Measurements from ENCODE around the gene TOPAZ1. TPM values are rescaled to one million over a fixed set of nuclear protein-coding genes. Genes with fewer than 3 reads are reported as not detected.

The TOPAZ1 gene
- total and polyA plus RNA-seq, 7 donors: not detected

DNA sequence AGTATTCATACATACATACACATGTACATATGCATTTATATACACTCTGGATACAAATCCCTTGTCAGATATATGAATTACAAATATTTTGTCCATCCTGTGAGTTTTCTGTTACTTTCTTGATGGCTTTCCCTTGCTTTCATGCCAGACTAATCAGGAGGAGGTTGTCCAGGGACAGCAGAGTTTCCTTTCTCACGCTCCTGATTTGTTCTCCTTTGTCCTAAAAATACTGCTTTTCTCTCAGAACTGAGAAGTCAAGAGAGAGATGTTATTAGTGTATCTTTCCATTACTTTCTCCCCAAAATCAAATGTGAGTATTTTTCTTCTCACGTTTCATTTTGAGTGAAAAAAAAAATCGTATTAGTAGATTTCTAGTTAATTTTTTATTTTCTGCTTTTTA, 84.8 kb downstream of the TOPAZ1 start:
- TF ChIP-seq POLR2AphosphoS5 (IDR thresholded peaks at IDR 0.05) (no peak), CTCF (IDR thresholded peaks at IDR 0.05) (no peak), POLR2A (IDR thresholded peaks at IDR 0.05) (no peak), EP300 (IDR thresholded peaks at IDR 0.05) (no peak)
- WGBS, 2 donors: 84 to 86% methylated on average over 3 of the region's 3 CpGs
- Histone ChIP-seq H3K4me3 (no peak overlapping the region), H3K27ac (no peak overlapping the region), H3K9me3 (no peaks in the 10 kb centered on the region), H3K27me3 (no peaks in the 10 kb centered on the region), H3K36me3 (no peaks in the 10 kb centered on the region), H3K4me1 (no peaks in the 10 kb centered on the region)
- intact Hi-C loops (cut with DNase I): no loop called here
- DNase-seq: no peak

DNA sequence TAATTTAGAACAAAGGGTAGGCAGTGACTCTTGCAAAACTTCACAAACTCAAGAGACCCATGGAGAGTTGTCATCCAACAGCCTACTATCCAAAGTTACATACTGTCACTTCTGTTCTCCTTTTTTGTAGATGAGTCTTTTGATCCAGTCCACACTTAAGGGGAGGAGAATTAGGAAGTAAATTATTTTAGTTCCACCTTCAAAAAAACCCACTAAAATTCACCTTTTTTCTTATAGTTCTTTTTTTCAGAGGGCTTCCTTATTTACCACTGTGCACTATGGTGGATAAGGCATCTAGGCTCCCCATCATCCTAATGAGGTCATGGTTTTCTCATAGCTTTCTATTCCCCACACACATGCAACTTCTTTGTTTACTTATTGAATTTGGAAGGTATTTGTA, 88.3 kb downstream of the TOPAZ1 start:
- Histone ChIP-seq H3K36me3 (no peaks in the 10 kb centered on the region), H3K4me3 (no peak overlapping the region), H3K4me1 (no peaks in the 10 kb centered on the region), H3K27ac (no peak overlapping the region), H3K9me3 (no peaks in the 10 kb centered on the region), H3K27me3 (no peaks in the 10 kb centered on the region)
- no peak for DNase-seq
- TF ChIP-seq POLR2AphosphoS5 (IDR thresholded peaks at IDR 0.05): no peak
- TF ChIP-seq EP300 (IDR thresholded peaks at IDR 0.05): no peak
- no peak for TF ChIP-seq POLR2A (IDR thresholded peaks at IDR 0.05)
- TF ChIP-seq CTCF (IDR thresholded peaks at IDR 0.05): no peak
- intact Hi-C loops (cut with DNase I): no loop called here

- DNase-seq: no peak
- no peak for TF ChIP-seq EP300 (IDR thresholded peaks at IDR 0.05)
- no peak for TF ChIP-seq CTCF (IDR thresholded peaks at IDR 0.05)
- TF ChIP-seq POLR2A (IDR thresholded peaks at IDR 0.05): no peak
- no peak for TF ChIP-seq POLR2AphosphoS5 (IDR thresholded peaks at IDR 0.05)
- H3K4me3 ChIP-seq: no peak overlapping the region
- no peaks in the 10 kb centered on the region for H3K9me3 ChIP-seq
- 78 to 95% methylated on average over 2 of the region's 2 CpGs for WGBS, 2 donors
- H3K4me1 ChIP-seq: no peaks in the 10 kb centered on the region
- H3K27ac ChIP-seq: no peak overlapping the region
- H3K27me3 ChIP-seq: no peaks in the 10 kb centered on the region
- no peaks in the 10 kb centered on the region for H3K36me3 ChIP-seq
- intact Hi-C loops (cut with DNase I): no loop called here
These were observed 88.8 kb downstream of the TOPAZ1 start for GRCh38 chr3:44330444-44330843.

DNA sequence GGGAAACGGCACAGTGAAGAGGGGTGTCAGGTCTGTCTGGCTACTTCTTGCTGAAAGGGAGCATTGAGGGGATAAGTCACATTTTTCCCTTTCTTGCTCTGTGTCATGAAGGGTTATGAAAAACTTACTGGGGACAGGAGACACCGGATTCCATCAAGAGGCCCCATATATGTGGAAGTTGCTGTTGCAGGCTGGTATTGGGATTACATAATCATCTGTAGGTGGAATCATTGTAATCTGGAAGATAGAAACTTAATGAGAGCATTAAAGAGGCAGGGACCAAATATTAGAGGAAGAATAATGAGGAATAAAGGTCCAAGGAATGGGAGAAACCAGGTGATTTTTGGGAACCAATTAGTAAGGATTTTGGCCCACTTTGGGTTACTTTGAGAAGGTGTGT, 92.6 kb downstream of the TOPAZ1 start:
- WGBS, 2 donors: 86 to 92% methylated on average over 2 of the region's 2 CpGs
- Histone ChIP-seq H3K9me3 (no peaks in the 10 kb centered on the region), H3K27me3 (no peaks in the 10 kb centered on the region), H3K4me1 (peaks cover 0 to 10% (median 8%) of the 10 kb centered on the region in 4 donors), H3K36me3 (no peaks in the 10 kb centered on the region), H3K27ac (no peak overlapping the region), H3K4me3 (no peak overlapping the region)
- no peak for DNase-seq
- intact Hi-C loops (cut with DNase I): no loop called here
- no peak for TF ChIP-seq POLR2A (IDR thresholded peaks at IDR 0.05)
- TF ChIP-seq CTCF (IDR thresholded peaks at IDR 0.05): no peak
- no peak for TF ChIP-seq POLR2AphosphoS5 (IDR thresholded peaks at IDR 0.05)
- no peak for TF ChIP-seq EP300 (IDR thresholded peaks at IDR 0.05)

DNA sequence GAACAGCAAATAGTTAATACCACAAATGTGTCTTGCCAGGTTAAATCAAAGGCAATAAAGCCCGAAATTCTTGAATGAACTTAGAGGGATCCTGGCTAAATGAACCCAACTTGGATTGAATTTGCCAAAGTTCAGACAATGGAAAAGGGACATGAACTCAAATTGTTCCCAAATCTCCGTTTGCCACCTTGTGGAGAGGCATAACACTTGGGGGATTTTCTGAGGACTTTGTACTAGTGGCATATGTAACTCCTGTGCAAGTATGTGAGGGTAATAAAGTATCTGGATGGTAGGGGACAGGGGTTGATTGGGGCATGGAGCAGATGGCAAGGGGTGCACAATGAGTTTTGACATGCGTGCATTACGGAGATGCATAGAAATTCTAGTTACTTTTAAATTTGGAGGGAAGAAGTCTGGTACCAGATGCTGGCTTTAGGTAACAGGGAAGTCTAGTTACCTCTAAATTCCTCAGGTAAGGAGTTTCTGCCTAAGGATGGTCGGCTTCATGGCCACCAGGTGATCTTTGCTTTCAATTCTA, 95.6 kb downstream of the TOPAZ1 start:
- WGBS, 2 donors: 33 to 69% methylated on average over 5 of the region's 5 CpGs
- no peak for DNase-seq
- peak overlapping the region; percentile 61 to 78 (median 69) for H3K4me3 ChIP-seq

More for the DNA sequence above, 95.6 kb downstream of the TOPAZ1 start:
- Histone ChIP-seq H3K36me3 (no peaks in the 10 kb centered on the region), H3K27ac (peak overlapping the region; percentile 90 to 97 (median 96)), H3K9me3 (no peaks in the 10 kb centered on the region), H3K27me3 (no peaks in the 10 kb centered on the region), H3K4me1 (peaks cover 0 to 40% (median 25%) of the 10 kb centered on the region in 4 donors)
- no peak for TF ChIP-seq POLR2A (IDR thresholded peaks at IDR 0.05)
- no peak for TF ChIP-seq POLR2AphosphoS5 (IDR thresholded peaks at IDR 0.05)
- TF ChIP-seq EP300 (IDR thresholded peaks at IDR 0.05): no peak
- no peak for TF ChIP-seq CTCF (IDR thresholded peaks at IDR 0.05)
- intact Hi-C loops (cut with DNase I): loop anchor here (1.0 to 5.0 kb wide), 4 partner anchors 100 to 425 kb away; partner anchors contain the start of genes KIAA1143, KIF15 and ZNF445
